SJSA1 (cell line): Measurements from ENCODE around the gene SIPA1L3. TPM values are rescaled to one million over a fixed set of nuclear protein-coding genes. Genes with fewer than 3 reads are reported as not detected.
A peak's percentile ranks its signal among the peaks of the same experiment; 100 is the strongest.
"Not testable (repeated sequence)": the region's sequence is repeated elsewhere in the genome, so short reads cannot be mapped to it uniquely, and the experiment has no call there.

ENCODE experiments used
- DNase-seq, 2 experiments: peaks; one replicate each; pipeline ENCODE4 v3.0.0-alpha.2; 2015 to 2020; ENCODE audit warnings: low spot score in 2 of 2, low read depth in 1 of 2
- H3K27ac ChIP-seq: fragments of 250-450 bp; sonication (Bioruptor Pico); 2 replicates; pipeline ENCODE4 v1.5.1; 2020; ENCODE audit warnings: mild to moderate bottlenecking, moderate library complexity
- H3K27me3 ChIP-seq: fragments of 250-450 bp; sonication (Bioruptor Pico); replicated peaks from 2 replicates; pipeline ENCODE4 v1.5.1; 2020; ENCODE audit warnings: mild to moderate bottlenecking, moderate library complexity
- H3K36me3 ChIP-seq: fragments of 250-450 bp; sonication (Bioruptor Pico); 2 replicates; pipeline ENCODE4 v1.5.1; 2020; ENCODE audit warnings: mild to moderate bottlenecking
- H3K4me1 ChIP-seq: fragments of 250-450 bp; sonication (Bioruptor Pico); replicated peaks from 2 replicates; pipeline ENCODE4 v1.6.1; 2021; ENCODE audit warnings: mild to moderate bottlenecking
- H3K4me3 ChIP-seq: fragments of 250-450 bp; sonication (Bioruptor Pico); 2 replicates; pipeline ENCODE4 v1.5.1; 2020; ENCODE audit warnings: mild to moderate bottlenecking
- H3K9me3 ChIP-seq: fragments of 250-450 bp; sonication (Bioruptor Pico); replicated peaks from 2 replicates; pipeline ENCODE4 v1.5.1; 2020; ENCODE audit warnings: mild to moderate bottlenecking
- total RNA-seq: library from RNA; depleted of rRNA; stranded (reverse); fragments of >200 nt; shearing (Covaris generic); gene quantifications from 2 replicates; pipeline ENCODE4 v1.2.3, GENCODE V29; 2014

Gene SIPA1L3
- total RNA-seq, 1 experiment from 2014 or later = 9.3 TPM

GRCh38 chr19:37899453-37899852 lies 7.6 kb upstream of the SIPA1L3 start:
- H3K36me3 ChIP-seq = no peaks in the 10 kb centered on the region
- H3K27me3 ChIP-seq = no peaks in the 10 kb centered on the region
- H3K27ac ChIP-seq = no peak overlapping the region
- no peaks in the 10 kb centered on the region for H3K9me3 ChIP-seq
- no peak for DNase-seq
- no peaks in the 10 kb centered on the region for H3K4me1 ChIP-seq
- H3K4me3 ChIP-seq = no peak overlapping the region

- Histone ChIP-seq H3K27ac (no peak overlapping the region), H3K9me3 (no peaks in the 10 kb centered on the region), H3K27me3 (no peaks in the 10 kb centered on the region), H3K4me3 (no peak overlapping the region), H3K4me1 (no peaks in the 10 kb centered on the region), H3K36me3 (no peaks in the 10 kb centered on the region)
- DNase-seq = no peak
Measured at GRCh38 chr19:37899966-37900365, 7.0 kb upstream of the SIPA1L3 start.

GRCh38 chr19:37902668-37903067 lies 4.3 kb upstream of the SIPA1L3 start:
- Histone ChIP-seq H3K27ac (no peak overlapping the region), H3K36me3 (peaks cover 3% of the 10 kb centered on the region), H3K27me3 (no peaks in the 10 kb centered on the region), H3K9me3 (no peaks in the 10 kb centered on the region), H3K4me1 (peaks cover 8% of the 10 kb centered on the region), H3K4me3 (no peak overlapping the region)
- peak; percentile 55 to 78 for DNase-seq

- H3K36me3 ChIP-seq = peaks cover 3% of the 10 kb centered on the region
- H3K27me3 ChIP-seq = no peaks in the 10 kb centered on the region
- no peak for DNase-seq
- H3K4me1 ChIP-seq = peaks cover 12% of the 10 kb centered on the region
- no peak overlapping the region for H3K4me3 ChIP-seq
- no peak overlapping the region for H3K27ac ChIP-seq
- no peaks in the 10 kb centered on the region for H3K9me3 ChIP-seq
Measured at GRCh38 chr19:37903096-37903495, 3.9 kb upstream of the SIPA1L3 start.

GRCh38 chr19:37905946-37906868 lies 801 bp upstream of the SIPA1L3 start, which contains the start of gene WDR87:
Gene WDR87, minus strand, starts transcription at chr19:37906594. Its CDS starts 8,355 bp downstream, at chr19:37898239.
- Histone ChIP-seq H3K4me3 (peak within 1 kb of the TSS; percentile 87), H3K36me3 (peaks cover 9% of the 10 kb centered on the region), H3K4me1 (peaks cover 14% of the 10 kb centered on the region), H3K27ac (peak within 1 kb of the TSS; percentile 34), H3K9me3 (no peaks in the 10 kb centered on the region), H3K27me3 (no peaks in the 10 kb centered on the region)
- no peak for DNase-seq

- Histone ChIP-seq H3K27ac (no peak overlapping the region), H3K4me1 (peaks cover 14% of the 10 kb centered on the region), H3K4me3 (peak overlapping the region; percentile 87), H3K36me3 (peaks cover 9% of the 10 kb centered on the region), H3K27me3 (no peaks in the 10 kb centered on the region), H3K9me3 (no peaks in the 10 kb centered on the region)
- no peak for DNase-seq
Measured at GRCh38 chr19:37907735-37908455, 887 bp downstream of the SIPA1L3 start.

GRCh38 chr19:37909661-37910199 lies 2.7 kb downstream of the SIPA1L3 start:
- Histone ChIP-seq H3K36me3 (peaks cover 9% of the 10 kb centered on the region), H3K27ac (no peak overlapping the region), H3K4me1 (peaks cover 14% of the 10 kb centered on the region), H3K4me3 (no peak overlapping the region), H3K9me3 (no peaks in the 10 kb centered on the region), H3K27me3 (no peaks in the 10 kb centered on the region)
- no peak for DNase-seq

- DNase-seq = no peak
- H3K9me3 ChIP-seq = no peaks in the 10 kb centered on the region
Measured at GRCh38 chr19:37914908-37915307, 7.9 kb downstream of the SIPA1L3 start.

GRCh38 chr19:37920591-37921450 lies 13.8 kb downstream of the SIPA1L3 start:
- Histone ChIP-seq H3K36me3 (peaks cover 32% of the 10 kb centered on the region), H3K4me1 (no peaks in the 10 kb centered on the region), H3K27ac (no peak overlapping the region), H3K4me3 (no peak overlapping the region), H3K27me3 (no peaks in the 10 kb centered on the region), H3K9me3 (no peaks in the 10 kb centered on the region)
- DNase-seq = no peak

More at GRCh38 chr19:37914908-37915307, 7.9 kb downstream of the SIPA1L3 start:
- Histone ChIP-seq H3K27ac (no peak overlapping the region), H3K36me3 (peaks cover 24% of the 10 kb centered on the region), H3K27me3 (no peaks in the 10 kb centered on the region), H3K4me1 (no peaks in the 10 kb centered on the region), H3K4me3 (no peak overlapping the region)

- peaks cover 22% of the 10 kb centered on the region for H3K36me3 ChIP-seq
- not testable (repeated sequence) for H3K27me3 ChIP-seq, DNase-seq, H3K27ac ChIP-seq, H3K4me1 ChIP-seq, H3K9me3 ChIP-seq, H3K4me3 ChIP-seq
Measured at GRCh38 chr19:37924573-37924972, 17.6 kb downstream of the SIPA1L3 start.

- Histone ChIP-seq H3K4me3 (no peak overlapping the region), H3K27me3 (no peaks in the 10 kb centered on the region), H3K27ac (no peak overlapping the region), H3K36me3 (peaks cover 19% of the 10 kb centered on the region), H3K4me1 (no peaks in the 10 kb centered on the region), H3K9me3 (no peaks in the 10 kb centered on the region)
- no peak for DNase-seq
Measured at GRCh38 chr19:37925212-37925611, 18.2 kb downstream of the SIPA1L3 start.

GRCh38 chr19:37926255-37926654 lies 19.2 kb downstream of the SIPA1L3 start:
- Histone ChIP-seq H3K27me3 (no peaks in the 10 kb centered on the region), H3K4me1 (no peaks in the 10 kb centered on the region), H3K4me3 (no peak overlapping the region), H3K36me3 (peaks cover 12% of the 10 kb centered on the region), H3K9me3 (no peaks in the 10 kb centered on the region), H3K27ac (no peak overlapping the region)
- DNase-seq = no peak

- no peak overlapping the region for H3K27ac ChIP-seq
- H3K9me3 ChIP-seq = no peaks in the 10 kb centered on the region
- H3K4me1 ChIP-seq = no peaks in the 10 kb centered on the region
- no peak overlapping the region for H3K4me3 ChIP-seq
- DNase-seq = no peak
- peaks cover 12% of the 10 kb centered on the region for H3K36me3 ChIP-seq
- no peaks in the 10 kb centered on the region for H3K27me3 ChIP-seq
Measured at GRCh38 chr19:37926711-37927110, 19.7 kb downstream of the SIPA1L3 start.
